Forelimb muscle (tissue), 1 donor: ENCODE measurements around the gene CLEC4F. TPM values are rescaled to one million over a fixed set of nuclear protein-coding genes. Genes with fewer than 3 reads are reported as not detected.

ENCODE experiments used
- polyA plus RNA-seq: library from polyadenylated mRNA; unstranded; fragments of 120-200 nt; gene quantifications from one replicate; pipeline ENCODE4 v1.2.1, GENCODE V29; 2013; ENCODE audit not compliant: insufficient read length

CLEC4F gene
- polyA plus RNA-seq, 1 donor = 0.24 TPM

Other genes with a start within 250 kb of the CLEC4F start
- gene ADD2, start 52.4 kb downstream of the CLEC4F start, polyA plus RNA-seq = 1.8 TPM
- not detected for gene FIGLA, start 30.0 kb downstream of the CLEC4F start, polyA plus RNA-seq
- gene CD207, start 15.2 kb upstream of the CLEC4F start, polyA plus RNA-seq = 0.19 TPM
- 2.8 TPM for gene VAX2, start 80.0 kb upstream of the CLEC4F start, polyA plus RNA-seq
- 2.1 TPM for gene ATP6V1B1, start 115.3 kb upstream of the CLEC4F start, polyA plus RNA-seq
- 1.6 TPM for gene ANKRD53, start 158.0 kb upstream of the CLEC4F start, polyA plus RNA-seq
- gene TEX261, start 174.3 kb upstream of the CLEC4F start, polyA plus RNA-seq = 34.2 TPM
- gene NAGK, start 248.0 kb upstream of the CLEC4F start, polyA plus RNA-seq = 68.9 TPM